Stimulated activated CD8-positive, alpha-beta memory T cell treated with anti-CD3 and anti-CD28 coated beads, Interleukin-7, amount 100 ng/mL, for 24 hours (primary cell): ENCODE measurements around the gene ST8SIA5.
"Not testable (repeated sequence)": the region's sequence is repeated elsewhere in the genome, so short reads cannot be mapped to it uniquely, and the experiment has no call there.

Experiments
- DNase-seq: peaks from one replicate; pipeline ENCODE4 v3.0.0-alpha.2; 2020; ENCODE audit warnings: low read depth

The ST8SIA5 gene, protein sequence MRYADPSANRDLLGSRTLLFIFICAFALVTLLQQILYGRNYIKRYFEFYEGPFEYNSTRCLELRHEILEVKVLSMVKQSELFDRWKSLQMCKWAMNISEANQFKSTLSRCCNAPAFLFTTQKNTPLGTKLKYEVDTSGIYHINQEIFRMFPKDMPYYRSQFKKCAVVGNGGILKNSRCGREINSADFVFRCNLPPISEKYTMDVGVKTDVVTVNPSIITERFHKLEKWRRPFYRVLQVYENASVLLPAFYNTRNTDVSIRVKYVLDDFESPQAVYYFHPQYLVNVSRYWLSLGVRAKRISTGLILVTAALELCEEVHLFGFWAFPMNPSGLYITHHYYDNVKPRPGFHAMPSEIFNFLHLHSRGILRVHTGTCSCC

DNA sequence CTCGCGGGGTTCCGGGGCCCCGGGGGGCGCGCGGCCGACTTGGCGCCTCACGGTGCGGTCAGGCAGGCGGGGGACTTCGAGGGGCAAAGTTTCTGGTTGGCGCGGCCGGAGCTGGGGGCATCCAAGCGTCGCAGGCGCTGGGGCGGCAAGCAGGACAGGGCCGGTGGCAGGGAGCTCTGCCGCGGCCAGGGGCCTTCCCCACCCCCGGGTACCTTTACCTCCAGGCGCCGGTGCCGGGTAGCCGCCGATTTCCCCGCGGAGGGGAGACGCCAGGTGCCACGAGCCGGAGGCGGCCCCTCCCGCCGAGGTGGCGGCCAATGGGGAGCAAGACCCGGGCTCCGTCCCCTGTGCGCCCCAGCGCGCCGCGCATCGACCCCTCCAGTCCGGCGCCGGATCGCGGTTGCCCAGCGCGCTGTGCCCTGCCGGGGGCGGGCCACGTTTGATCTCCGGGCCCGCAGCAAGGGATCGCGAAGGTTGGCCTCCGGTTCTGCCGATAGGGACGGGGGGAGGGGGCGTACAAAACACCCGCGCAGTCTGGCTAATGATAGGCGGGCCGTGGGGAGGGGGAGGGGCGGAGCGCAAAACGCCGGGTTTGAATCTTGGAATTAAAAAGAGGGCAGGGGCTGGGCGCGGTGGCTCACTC, at the start of gene ST8SIA5:
ST8SIA5 (minus strand) TSS at position 495 of the 643 bp plus-strand sequence. CDS start 545 bp downstream, outside the sequence.
- DNase-seq: no peak

DNA sequence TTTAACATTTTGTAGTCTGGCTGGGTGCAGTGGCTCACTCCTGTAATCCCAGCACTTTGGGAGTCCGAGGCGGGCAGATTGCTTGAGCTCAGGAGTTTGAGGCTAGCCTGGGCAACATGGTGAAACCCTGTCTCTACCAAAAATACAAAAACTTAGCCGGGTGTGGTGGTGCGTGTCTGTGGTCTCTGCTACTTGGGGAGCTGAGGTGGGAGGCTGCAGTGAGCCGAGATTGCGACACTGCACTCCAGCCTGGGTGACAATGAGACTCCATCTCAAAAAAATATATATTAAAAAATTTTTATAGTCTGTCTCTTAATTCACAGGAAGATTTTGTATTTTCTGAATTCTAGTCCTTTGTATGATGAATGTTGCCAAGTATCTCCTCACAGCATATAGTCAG, 39.1 kb upstream of the ST8SIA5 start:
- DNase-seq: not testable (repeated sequence)

DNA sequence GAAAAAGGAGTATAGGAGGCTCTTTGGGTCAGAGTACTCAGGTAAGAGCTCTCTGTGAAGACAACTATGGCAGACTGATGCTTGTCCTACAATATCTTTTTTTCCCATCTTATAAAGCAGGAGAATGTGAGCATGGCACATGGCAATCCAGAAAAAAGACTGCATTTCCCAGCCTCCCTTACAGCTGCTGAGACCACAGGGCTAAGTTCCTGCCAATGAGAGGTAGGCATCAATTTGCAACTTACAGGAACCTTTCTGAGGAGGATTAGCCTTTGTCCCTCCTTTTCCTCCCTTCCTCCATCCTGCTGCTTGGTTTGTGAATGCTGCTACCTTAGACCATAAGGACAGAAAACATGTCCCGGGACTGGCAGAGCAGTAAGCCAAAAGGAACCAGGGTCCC, 37.8 kb upstream of the ST8SIA5 start:
- DNase-seq: no peak

DNA sequence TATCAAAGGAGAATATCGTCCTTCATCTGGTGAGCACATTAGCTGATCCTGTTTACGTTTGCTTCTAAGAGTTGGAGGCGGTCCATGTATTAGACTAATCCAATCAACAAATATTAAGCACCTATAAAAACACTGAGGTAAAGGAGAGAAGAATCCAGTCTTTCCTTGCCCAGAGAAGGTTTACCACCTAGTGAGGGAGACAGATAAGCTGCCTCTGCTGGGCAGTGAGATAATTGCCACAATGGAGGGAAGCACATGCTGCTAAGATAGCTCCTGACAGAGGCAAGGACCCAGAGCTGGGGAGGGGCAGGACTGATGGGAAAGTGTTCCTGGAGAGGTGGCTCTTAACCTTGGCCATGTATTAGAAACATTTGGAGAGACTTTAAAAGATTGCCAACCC, 36.7 kb upstream of the ST8SIA5 start:
- DNase-seq: no peak

DNA sequence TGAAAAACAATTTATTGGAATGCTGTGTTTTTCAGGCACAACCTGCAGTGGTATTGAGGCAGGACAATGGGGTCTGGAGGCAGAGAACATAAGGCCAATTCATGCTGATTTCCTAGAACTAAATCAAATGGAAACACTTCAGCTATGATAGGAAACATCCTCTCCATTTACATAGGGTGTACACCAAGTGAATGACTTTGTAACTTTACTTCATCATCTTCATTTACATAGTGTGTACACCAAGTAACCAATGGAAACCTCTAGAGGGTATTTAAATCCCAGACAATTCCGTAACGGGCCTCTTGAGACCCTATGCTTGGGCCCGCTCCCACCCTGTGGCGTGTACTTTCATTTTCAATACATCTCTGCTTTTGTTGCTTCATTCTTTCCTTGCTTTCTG, 32.2 kb upstream of the ST8SIA5 start:
- no peak for DNase-seq

DNA sequence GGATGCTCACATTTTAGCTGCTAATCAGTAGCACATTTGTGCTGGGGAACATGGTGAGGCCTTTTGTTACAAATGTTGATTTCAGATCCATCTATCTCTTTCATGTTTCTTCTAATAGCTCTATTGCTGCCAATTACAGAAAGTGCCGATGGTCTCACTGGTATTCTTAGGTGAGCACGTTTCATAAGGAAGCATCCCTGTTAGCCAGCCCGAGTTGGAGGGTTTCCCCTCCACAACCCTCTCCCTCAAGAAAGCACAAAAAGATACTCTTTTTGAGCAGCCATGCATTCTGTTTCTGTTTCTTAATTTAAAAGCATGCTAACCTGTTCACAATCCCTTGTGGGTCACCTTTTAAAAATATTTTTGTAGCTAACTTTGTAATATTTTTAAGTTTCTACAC, 30.8 kb upstream of the ST8SIA5 start:
- no peak for DNase-seq

DNA sequence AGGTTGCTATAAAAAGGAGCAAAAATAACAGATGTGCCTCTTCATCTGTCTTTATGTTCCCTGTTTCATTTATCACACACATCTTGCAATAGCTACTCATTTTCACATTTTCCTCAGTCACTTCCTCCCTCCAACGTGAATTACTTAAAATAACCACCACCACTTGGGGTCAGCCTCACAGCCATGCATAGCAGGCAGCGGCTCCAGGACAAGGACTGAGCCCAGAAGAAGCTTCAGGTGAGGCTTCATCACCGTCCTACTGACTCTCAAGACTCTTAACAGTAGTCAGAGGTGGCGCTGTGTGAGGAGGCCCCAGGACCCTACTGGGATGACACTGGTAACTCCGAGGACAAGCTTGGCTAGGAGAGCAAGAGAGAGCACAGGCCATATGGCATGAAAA, 15.5 kb upstream of the ST8SIA5 start:
- DNase-seq: no peak

DNA sequence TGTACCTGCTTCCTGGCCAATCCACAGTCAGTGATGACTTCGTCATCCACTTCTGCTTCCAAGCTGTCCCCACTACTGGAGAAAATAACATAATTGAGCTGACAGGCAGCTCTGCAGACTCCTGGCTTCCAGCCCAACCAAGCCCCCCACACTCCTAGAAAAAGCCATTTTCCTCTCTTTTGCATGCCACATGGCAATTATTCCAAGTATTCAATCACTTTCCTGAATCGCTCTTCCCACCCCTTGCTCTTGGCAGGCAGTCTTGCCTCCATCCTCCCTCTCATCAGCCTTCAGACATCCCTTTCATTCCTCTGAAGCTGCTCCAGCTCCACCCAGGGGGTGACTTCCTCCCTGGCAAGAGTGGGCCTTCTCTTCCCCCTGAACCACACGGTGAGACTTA, 14.3 kb upstream of the ST8SIA5 start:
- no peak for DNase-seq

DNA sequence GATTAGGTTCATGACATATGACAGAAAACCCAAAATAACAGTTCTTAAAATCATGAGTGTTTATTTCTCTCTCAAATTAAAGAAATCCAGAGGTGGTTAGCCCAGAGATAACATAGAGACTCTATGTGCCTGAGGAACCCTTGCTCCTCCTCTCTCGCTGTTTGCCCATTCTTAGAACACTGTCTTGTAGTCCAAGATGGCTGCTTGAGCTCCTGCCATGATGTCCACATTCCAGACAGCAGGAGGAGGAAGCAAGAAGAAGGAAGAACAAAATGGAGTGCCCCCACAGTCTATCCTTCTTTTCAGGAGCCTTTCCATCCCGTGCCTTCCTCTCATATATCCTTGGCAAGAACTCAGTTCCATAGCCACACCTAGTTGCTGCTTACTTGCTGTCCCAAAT, 13.9 kb upstream of the ST8SIA5 start:
- no peak for DNase-seq

DNA sequence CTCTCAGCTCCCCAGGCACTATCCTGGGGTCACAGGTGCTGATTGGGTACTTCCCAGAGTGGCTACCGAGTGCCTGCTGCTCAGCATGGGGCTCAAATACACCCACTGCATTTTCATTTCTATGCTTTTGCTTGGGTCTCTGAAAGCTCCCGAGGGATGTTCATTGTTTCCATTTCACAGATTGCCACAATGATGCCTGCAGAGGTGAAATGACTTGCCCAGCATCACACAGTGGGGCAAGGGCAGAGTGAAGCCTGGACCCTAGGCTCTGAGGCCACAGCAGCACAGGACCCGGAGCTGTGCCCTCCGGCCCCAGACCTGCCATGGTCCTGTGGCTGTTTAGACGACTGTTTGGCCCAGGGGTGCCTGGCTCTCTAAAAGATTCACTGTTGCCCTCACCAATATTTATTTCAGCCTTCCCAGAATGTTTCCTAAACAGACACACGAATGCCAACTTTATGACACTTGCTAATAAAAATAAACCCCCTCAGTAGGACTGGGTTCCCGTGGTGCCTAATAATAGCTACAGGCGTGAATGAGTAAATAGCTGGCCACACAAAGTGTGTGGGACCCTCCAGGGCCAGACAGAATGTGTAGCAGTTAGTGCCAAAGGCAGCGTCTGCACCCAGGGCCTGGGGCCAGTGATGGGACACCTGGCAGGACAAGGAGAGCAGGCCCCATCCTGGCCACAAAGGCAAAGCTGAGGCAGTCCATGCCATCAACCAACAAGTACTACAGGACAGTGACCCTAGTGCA, 11.5 kb upstream of the ST8SIA5 start:
- no peak for DNase-seq

DNA sequence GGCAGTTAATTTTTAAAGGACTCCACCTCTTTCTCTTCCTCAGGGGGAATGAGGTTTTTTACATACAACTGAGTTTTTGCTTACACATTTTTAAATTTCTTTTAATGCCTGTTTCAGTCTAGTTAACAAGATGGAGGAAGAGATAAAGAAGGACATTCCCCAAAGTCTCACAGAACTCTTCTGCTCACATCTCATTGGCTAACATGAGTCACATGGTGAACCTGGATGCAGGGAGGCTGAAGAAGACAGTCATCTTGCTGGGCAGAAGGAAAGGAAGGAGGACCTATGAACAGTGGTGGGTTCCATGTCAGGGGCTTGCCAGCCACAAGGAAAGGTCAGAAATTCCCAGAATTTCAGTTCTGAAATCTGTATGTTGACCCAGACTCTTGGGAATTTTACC, 10.4 kb upstream of the ST8SIA5 start:
- DNase-seq: no peak

DNA sequence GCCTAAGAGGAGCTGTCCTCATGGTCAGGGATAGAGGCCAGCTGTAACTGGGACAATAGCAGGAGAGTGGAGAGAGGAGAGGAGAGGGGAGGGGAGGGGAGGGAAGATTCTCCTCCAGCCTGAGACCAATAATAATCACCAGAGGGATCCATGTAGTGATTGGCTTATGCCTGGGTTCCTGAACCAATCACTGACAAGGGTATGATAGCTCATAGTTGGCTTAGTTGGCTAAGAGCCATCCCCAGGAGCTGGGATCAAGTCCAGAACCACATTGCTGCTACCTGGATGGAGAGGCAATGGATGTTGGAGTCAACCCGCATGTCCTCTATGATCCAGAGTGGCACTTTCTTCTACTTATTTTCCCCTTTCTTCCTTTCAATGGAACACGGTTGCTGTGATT, 7.7 kb upstream of the ST8SIA5 start:
- DNase-seq: no peak

DNA sequence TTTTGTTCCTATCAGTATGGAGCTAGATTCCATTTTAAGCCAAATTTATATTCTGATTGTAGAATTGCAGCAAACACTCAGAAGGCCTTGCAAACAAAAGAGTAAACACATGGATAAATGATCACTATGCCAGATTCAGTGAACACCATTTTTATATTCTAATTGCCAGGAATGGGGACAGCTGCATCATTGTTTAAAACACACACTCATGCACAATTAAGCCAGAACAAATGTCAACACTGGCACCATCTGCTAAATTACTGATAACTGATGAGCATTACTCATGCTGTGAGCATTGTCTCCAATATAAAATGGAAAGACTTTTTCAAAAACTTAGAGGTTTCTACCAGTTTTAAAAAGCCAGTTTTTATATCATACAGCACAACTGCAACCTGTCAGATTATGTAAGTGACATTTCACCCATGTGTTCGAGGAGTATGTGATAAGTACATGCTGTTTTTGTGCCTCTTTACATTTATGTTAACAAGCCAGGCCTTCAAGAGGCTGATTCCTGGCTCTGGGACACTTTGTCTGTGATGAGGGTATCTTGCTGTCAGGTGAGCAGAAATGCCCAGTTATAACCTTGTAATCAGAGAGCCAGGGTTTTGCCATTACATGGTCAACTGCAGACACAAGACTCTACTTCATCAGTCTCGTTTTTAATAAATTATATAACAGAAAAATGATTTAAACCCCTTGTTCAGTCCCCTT, 4.4 kb upstream of the ST8SIA5 start:
- no peak for DNase-seq

DNA sequence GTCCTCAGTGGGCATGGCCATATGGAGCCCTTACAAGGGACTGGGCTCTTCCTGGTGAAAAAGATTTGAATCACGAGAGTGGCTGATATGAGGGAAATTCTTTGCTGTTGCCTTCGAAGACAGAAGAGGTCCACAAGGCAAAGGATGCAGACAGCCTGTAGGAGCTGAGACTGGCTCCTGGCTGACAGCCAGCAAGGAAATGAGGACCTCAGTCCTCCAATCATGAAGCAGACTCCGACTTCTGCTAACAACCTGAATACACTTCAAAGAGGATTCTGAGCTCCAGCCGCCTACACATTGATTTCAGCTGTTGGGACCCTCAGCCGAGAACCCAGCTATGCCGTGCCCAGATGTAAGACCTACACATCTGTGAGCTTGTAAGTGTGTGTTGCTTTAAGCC, 3.0 kb upstream of the ST8SIA5 start:
- DNase-seq: no peak

DNA sequence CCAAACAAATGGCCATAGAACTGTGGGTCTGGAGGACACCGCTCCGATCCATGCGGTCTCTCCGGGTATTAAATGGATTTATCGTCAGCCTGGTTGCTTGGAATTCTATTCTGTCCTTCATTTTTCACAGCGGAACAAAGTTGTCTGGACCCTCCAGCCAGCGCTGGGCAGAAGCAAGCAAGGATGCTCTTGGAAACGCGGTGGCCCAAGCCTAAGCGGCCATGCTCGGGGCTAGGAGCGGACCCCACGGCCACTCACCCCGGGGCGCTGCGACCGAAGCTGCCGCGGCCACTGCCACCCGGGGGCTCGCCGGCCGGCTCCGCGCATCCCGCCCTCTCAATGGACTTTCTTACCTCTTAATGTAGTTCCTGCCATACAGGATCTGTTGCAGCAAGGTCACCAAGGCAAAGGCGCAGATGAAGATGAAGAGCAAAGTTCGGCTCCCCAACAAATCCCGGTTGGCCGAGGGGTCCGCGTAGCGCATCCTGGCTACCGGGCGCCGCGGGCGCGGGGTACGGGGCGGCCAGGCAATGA, 761 bp downstream of the ST8SIA5 start:
- DNase-seq: no peak

DNA sequence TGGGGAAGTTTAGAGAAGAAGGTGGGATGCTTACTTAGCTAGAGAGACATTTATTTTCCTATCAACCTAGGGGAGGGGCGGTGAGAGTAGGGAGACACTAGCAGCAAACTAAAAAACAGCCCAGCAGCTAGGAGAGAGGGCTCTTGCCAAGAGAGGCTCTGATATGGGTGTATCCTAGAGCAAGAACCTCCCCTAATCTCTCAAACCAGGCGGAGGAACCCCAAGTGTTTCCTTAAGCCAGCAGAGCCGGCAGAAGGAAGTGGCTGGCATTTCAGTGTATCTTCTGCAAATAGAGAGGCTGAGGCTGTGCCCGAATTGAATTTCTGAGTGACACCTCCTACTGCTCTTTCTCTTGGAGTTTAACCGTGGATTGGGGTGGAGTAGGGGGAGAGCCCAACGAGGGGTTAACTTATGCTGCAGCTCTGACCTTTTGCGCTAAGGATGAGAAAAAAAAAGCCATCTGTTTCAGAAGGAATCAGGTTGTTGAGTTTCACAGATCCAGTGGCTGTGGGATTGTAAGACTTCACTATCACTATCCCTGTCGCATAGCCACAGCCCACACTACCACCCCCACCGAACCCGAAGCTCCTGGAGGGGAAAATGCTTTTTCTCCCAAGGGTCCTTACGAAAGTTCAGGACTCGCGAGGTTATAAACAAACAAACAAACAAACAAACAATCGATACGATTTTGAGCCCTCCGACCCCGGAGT, 1.4 kb downstream of the ST8SIA5 start:
- DNase-seq: no peak

DNA sequence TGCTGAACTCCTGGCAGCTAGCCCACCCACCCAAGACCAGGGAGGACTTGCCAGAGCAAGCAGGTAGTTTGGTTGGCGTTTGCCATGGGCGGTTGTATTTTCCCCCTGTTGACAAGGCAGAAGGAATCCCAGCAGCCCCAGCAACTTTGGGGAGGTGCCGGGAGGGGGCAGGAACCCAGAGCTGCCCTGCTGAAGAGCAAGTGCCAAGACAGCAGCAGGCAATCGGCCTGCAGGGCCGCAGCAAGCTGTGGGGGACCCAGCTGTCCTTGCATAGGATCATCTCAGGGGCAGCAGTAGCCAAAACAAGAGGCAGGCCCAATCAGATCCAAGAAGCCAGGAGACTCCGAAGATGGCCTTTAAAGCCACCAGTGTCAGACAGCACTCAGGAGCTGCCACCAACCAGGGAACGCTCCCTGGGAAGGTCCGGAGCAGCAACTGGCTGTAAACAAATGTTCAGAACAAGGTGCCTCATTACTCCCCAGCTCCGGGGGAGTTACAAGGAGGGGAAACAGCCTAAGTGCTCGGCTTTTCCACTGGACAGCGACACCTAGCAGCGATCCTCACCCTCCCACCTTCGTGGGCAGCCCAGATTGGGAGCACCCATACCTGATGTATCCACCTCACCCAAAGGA, 2.1 kb downstream of the ST8SIA5 start:
- DNase-seq: no peak

DNA sequence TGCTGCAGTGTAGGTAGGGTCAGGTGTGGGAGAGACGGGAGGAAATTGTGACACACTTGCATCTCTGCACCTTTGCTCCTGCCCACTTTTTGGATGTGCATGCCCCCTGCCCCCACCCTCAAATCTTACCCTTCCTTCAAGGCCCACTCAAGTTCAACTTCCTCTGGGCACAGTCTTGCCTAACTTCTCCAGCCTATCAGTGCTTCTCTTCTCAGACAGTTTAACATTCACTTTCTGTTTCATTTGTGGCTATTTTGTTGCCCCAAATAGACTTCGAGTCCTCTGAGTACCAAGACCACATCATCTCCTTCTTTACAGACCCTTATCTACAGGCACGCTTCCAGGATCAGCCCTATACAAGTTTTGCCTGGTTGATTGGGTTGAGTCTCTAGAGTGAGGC, 2.7 kb downstream of the ST8SIA5 start:
- no peak for DNase-seq

DNA sequence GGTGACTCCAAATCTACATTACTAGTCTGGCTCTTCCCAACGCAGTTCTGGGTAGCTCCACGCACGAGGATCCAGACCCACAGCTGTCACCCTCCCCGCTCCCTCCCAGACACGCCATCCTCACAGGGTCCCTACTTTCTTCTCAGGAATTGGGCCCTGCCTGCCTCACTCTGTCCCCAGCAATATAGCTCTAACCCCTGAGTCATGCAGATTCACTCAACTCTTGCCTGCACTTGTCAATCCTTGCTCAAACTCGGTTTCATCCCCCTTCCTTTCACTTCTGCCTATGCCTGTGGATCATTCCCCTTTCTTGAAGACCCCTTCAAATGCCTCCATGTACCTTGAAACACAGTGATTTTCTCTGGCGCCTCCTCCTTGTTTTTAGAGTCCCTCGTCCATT, 5.0 kb downstream of the ST8SIA5 start:
- no peak for DNase-seq

DNA sequence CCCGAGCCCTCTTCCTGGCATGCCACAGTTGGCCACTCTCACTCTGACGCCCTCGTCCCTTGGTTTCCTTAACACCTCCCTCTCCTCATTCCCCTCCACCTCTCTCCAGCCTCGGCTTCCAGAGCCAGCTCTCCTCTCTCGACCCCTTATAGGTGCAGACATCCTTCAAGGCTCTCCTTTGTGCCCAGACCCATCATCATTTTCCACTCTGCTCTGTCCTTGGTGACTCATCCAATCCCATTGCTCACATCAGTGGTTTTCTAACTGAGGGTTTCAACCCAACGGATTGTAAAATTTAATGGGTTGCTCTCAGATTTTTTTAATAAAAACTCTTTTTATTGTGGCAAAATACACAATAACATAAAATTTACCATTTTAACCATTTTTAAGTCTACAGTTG, 6.2 kb downstream of the ST8SIA5 start:
- no peak for DNase-seq

DNA sequence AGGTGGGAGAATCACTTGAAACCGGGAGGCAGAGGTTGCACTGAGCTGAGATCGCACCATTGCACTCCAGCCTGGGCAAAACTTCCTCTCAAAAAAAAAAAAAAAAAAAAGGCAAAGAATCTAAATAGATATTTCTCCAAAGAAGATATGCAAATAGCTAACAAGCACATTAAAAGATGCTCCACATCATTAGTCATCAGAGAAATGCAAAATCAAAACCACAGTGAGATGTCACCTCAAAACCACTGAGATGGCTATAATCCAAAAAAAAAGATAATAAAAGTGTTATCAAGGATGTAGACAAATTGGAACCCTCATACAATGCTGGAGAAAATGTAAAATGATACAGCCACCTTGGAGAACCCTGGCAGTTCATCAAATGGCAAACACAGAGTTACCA, 8.4 kb downstream of the ST8SIA5 start:
- DNase-seq: no peak
